GM12875 (cell line): ENCODE data around the gene BABAM2.

ENCODE experiments used
- H3K4me3 ChIP-seq: one replicate; pipeline ENCODE4 v1.5.1; 2011; ENCODE audit warnings: low read depth, low read length, control low read depth
- CTCF ChIP-seq: IDR thresholded peaks from 2 replicates; pipeline ENCODE4 v1.5.1; 2011; ENCODE audit warnings: low read depth, mild to moderate bottlenecking, control low read depth, inconsistent platforms, low read length, moderate library complexity, borderline replicate concordance; ENCODE audit not compliant: insufficient read depth

The BABAM2 gene

GRCh38 chr2:27907547-27907946 is 17.0 kb downstream of the BABAM2 start:
- no peak overlapping the region for H3K4me3 ChIP-seq
- no peak for TF ChIP-seq CTCF

- TF ChIP-seq CTCF: no peak
- no peak overlapping the region for H3K4me3 ChIP-seq
Measured at GRCh38 chr2:27909901-27910300, 19.4 kb downstream of the BABAM2 start.

GRCh38 chr2:27911458-27912210 is 21.1 kb downstream of the BABAM2 start:
- no peak for TF ChIP-seq CTCF
- no peak overlapping the region for H3K4me3 ChIP-seq

DNA sequence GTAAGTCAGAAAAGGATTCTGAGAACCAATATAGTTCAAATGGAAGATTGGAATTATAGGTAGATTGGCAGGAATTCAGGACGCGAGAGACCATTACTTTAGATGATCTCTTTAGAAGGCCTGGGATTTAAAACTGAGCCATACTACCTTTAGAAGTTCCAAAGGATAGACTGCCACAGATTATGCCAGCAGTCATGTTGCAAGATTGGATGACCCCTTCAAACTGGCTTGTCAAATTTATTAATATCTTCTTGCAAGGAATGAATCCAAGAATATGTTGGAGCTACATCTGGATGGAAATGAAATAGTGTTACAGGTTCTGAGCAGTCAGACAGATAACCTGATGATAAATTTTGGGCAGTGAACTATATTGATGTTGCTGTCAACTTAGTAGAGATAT is 22.0 kb downstream of the BABAM2 start:
- no peak overlapping the region for H3K4me3 ChIP-seq
- TF ChIP-seq CTCF: no peak

- no peak for TF ChIP-seq CTCF
- no peak overlapping the region for H3K4me3 ChIP-seq
Measured at GRCh38 chr2:27914041-27914804, 23.7 kb downstream of the BABAM2 start.

- H3K4me3 ChIP-seq: no peak overlapping the region
- TF ChIP-seq CTCF: no peak
Measured at GRCh38 chr2:27914805-27915175, 24.3 kb downstream of the BABAM2 start.

- no peak for TF ChIP-seq CTCF
- H3K4me3 ChIP-seq: no peak overlapping the region
Measured at GRCh38 chr2:27915191-27915590, 24.7 kb downstream of the BABAM2 start.
